ENCODE data around the gene NKAPL. TPM values are rescaled to one million over a fixed set of nuclear protein-coding genes. Genes with fewer than 3 reads are reported as not detected.

NKAPL gene
- total RNA-seq, 4 donors from 2014 or later: 0.55 to 7.9 (median 0.64) TPM; not detected in 1

DNA sequence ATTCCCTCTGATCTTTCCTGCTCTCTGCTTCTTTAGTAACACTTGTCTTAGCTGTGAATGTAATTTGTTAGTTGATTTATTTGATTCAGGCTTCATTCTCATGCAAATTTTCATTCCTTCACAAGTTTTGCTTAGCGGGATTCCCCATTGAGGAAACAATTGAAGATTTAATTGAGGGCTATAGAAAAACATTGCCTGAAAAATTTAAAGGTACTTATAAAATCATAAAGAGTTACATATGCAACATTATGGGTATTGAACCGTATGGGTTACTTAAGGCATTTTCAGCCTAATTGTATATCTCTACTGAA is 45.9 kb upstream of the NKAPL start:
- H3K36me3 ChIP-seq: no peaks in the 10 kb centered on the region
- 3 to 14% methylated on average over 2 of the region's 2 CpGs for WGBS, 2 donors (ENCODE audit: low coverage in 1 of 2)
- in situ Hi-C loops (cut with MboI; ENCODE audit: low pct_ligation_motif_present in 1 of 4, low pct_unique_long_range_greater_than_20kb in 1 of 4, low sequenced_read_pairs in 3 of 4): loop anchor here in 1 of 4 donors (10.0 kb wide), 1 partner anchor 68 kb away; the partner anchor contains the start of gene ZKSCAN8

DNA sequence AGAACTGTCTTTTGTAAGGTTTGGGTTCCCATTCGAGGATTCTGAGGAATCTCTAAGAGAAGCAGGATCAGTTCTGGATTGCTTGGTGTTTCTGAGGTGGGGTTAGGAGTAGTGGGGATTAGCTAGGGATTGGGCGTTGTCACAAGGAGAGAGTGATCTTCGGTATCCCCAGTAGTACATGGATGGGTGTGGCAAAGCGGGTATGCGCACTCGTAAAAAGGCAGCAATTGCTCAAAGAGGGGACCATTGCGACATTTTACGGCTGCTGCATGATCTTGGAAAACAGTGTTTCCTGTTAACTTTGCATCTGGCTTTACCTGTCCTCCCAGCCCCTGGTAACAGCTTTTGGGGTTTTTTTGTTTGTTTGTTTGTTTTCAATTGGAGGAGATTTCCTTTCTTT is 43.7 kb upstream of the NKAPL start:
- in situ Hi-C loops (cut with MboI; ENCODE audit: low pct_ligation_motif_present in 1 of 4, low pct_unique_long_range_greater_than_20kb in 1 of 4, low sequenced_read_pairs in 3 of 4) (loop anchor here in 1 of 4 donors (10.0 kb wide), 1 partner anchor 71 kb away; the partner anchor contains the start of gene ZKSCAN8), intact Hi-C loops (cut with DNase I; ENCODE audit: low total_unique reads) (no loop called here)
- H3K4me3 ChIP-seq: no peak overlapping the region

More for the DNA sequence above, 45.9 kb upstream of the NKAPL start:
- intact Hi-C loops (cut with DNase I; ENCODE audit: low total_unique reads): no loop called here
- Histone ChIP-seq H3K4me3 (peak overlapping the region in 1 of 4 donors; percentile 37), H3K27ac (peak overlapping the region in 2 of 4 donors; percentile 61 to 70), H3K27me3 (peaks cover 72% of the 10 kb centered on the region), H3K9me3 (no peaks in the 10 kb centered on the region), H3K4me1 (peaks cover 6 to 29% (median 10%) of the 10 kb centered on the region in 4 donors)
- no peak for DNase-seq
- TF ChIP-seq, protein P1, sequence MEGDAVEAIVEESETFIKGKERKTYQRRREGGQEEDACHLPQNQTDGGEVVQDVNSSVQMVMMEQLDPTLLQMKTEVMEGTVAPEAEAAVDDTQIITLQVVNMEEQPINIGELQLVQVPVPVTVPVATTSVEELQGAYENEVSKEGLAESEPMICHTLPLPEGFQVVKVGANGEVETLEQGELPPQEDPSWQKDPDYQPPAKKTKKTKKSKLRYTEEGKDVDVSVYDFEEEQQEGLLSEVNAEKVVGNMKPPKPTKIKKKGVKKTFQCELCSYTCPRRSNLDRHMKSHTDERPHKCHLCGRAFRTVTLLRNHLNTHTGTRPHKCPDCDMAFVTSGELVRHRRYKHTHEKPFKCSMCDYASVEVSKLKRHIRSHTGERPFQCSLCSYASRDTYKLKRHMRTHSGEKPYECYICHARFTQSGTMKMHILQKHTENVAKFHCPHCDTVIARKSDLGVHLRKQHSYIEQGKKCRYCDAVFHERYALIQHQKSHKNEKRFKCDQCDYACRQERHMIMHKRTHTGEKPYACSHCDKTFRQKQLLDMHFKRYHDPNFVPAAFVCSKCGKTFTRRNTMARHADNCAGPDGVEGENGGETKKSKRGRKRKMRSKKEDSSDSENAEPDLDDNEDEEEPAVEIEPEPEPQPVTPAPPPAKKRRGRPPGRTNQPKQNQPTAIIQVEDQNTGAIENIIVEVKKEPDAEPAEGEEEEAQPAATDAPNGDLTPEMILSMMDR (IDR thresholded peaks at IDR 0.05): no peak
- TF ChIP-seq EP300 (IDR thresholded peaks at IDR 0.05; ENCODE audit: low read depth): no peak
- no peak for TF ChIP-seq POLR2AphosphoS5 (IDR thresholded peaks at IDR 0.05)
- TF ChIP-seq POLR2A (IDR thresholded peaks at IDR 0.05): no peak

DNA sequence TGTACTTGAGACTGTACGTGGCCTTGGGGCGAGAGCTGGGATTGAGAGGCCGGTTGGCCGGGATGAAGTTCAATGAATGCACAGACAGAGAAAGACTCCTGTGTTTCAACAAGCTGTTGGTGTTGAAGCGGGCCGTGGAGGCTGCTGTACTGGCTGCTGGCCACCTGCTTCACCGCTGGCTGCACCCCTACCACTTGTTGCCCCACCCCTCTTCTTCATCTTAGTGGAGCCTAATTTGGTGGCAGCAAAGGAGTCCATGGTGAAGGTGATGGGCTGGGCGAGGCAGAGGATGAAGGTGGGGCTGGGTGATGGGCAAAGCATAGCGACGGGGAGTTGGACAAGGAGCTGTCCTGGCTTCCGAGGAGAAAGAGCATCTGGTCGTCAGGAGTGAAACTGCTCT is 41.2 kb upstream of the NKAPL start:
- intact Hi-C loops (cut with DNase I; ENCODE audit: low total_unique reads): no loop called here
- H3K27ac ChIP-seq: no peak overlapping the region
- H3K27me3 ChIP-seq: peaks cover 40% of the 10 kb centered on the region
- TF ChIP-seq, protein P1 (IDR thresholded peaks at IDR 0.05): no peak
- no peak for TF ChIP-seq POLR2A (IDR thresholded peaks at IDR 0.05)
- TF ChIP-seq EP300 (IDR thresholded peaks at IDR 0.05; ENCODE audit: low read depth): no peak
- no peak for TF ChIP-seq POLR2AphosphoS5 (IDR thresholded peaks at IDR 0.05)
- in situ Hi-C loops (cut with MboI; ENCODE audit: low pct_ligation_motif_present in 1 of 4, low pct_unique_long_range_greater_than_20kb in 1 of 4, low sequenced_read_pairs in 3 of 4): loop anchor here in 1 of 4 donors (10.0 kb wide), 1 partner anchor 73 kb away; the partner anchor contains the start of gene ZKSCAN8
- H3K36me3 ChIP-seq: no peaks in the 10 kb centered on the region
- peaks cover 0 to 21% (median 4%) of the 10 kb centered on the region in 4 donors for H3K4me1 ChIP-seq
- DNase-seq: no peak
- peak overlapping the region in 1 of 4 donors; percentile 66 for H3K4me3 ChIP-seq
- 93% methylated on average over 12 of the region's 12 CpGs; no CpG with 5 or more reads in 1 of the 2 donors for WGBS, 2 donors (ENCODE audit: low coverage in 1 of 2)
- no peaks in the 10 kb centered on the region for H3K9me3 ChIP-seq

More for the DNA sequence above, 43.7 kb upstream of the NKAPL start:
- Histone ChIP-seq H3K4me1 (peaks cover 4 to 30% (median 9%) of the 10 kb centered on the region in 4 donors), H3K36me3 (no peaks in the 10 kb centered on the region), H3K27me3 (peaks cover 54% of the 10 kb centered on the region), H3K9me3 (no peaks in the 10 kb centered on the region), H3K27ac (no peak overlapping the region)
- peak; percentile 56 for DNase-seq
- no peak for TF ChIP-seq EP300 (IDR thresholded peaks at IDR 0.05; ENCODE audit: low read depth)
- TF ChIP-seq POLR2AphosphoS5 (IDR thresholded peaks at IDR 0.05): no peak
- no peak for TF ChIP-seq POLR2A (IDR thresholded peaks at IDR 0.05)
- TF ChIP-seq, protein P1 (IDR thresholded peaks at IDR 0.05): no peak
- WGBS, 2 donors (ENCODE audit: low coverage in 1 of 2): 20 to 37% methylated on average over 1 to 8 of the region's 8 CpGs

DNA sequence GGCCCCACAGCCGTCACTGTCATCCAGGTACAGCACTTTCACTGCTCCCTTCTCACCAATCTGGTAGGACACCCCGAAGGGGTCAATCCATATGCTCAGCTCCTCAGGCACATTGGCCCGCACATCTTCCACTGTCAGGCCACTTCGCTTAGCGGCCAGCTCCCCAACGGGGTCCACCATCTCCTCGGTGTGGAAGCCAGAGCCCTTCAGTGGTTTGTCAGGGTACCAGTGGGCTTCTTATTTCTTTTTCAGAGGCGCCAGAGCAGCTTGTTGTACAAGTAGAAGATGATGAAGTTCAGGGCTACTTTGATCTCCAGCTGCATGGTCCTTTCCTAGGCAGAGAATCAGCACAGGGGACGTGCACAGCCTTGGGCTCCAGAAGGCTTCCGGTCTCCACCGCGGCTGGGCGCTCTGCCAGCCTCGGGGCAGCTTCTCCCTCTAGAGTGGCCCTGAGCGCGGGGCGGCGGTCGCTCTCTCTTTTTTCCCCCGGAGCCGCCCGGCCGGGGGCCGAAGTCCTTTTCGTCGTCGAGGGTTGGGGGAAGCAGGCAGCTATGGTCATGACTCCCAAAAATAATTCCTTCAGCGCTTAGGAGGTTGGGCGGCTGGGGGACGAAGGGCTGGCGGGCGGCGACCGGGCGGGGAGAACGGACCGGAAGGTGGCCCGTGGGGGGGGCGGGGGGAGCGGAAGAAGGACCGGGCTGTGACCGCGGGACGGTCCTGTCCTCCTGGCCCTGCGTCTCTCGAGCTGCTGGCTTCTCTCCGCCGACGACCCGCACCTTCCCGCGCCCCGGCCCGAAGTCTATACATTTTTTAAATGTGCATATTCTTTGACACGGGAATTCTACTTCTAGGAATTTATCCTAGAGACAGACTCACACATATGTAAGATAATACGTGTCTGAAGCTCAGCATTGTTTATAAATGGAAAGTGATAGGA is 40.5 kb upstream of the NKAPL start:
- Histone ChIP-seq H3K27me3 (peaks cover 33% of the 10 kb centered on the region), H3K36me3 (no peaks in the 10 kb centered on the region), H3K27ac (peak overlapping the region; percentile 45 to 80 (median 68)), H3K9me3 (no peaks in the 10 kb centered on the region), H3K4me3 (peak overlapping the region; percentile 25 to 66 (median 48)), H3K4me1 (peaks cover 0 to 15% (median 2%) of the 10 kb centered on the region in 4 donors)
- 0 to 15% methylated on average over 1 to 47 of the region's 56 CpGs for WGBS, 2 donors (ENCODE audit: low coverage in 1 of 2)
- TF ChIP-seq POLR2A (IDR thresholded peaks at IDR 0.05) (peak; percentile 36), EP300 (IDR thresholded peaks at IDR 0.05; ENCODE audit: low read depth) (no peak)
- in situ Hi-C loops (cut with MboI; ENCODE audit: low pct_ligation_motif_present in 1 of 4, low pct_unique_long_range_greater_than_20kb in 1 of 4, low sequenced_read_pairs in 3 of 4): loop anchor here in 1 of 4 donors (10.0 kb wide), 1 partner anchor 74 kb away; the partner anchor contains the start of gene ZKSCAN8
- intact Hi-C loops (cut with DNase I; ENCODE audit: low total_unique reads): no loop called here
- peak; percentile 78 for DNase-seq

All from transverse colon (tissue), 4 donors.